Erythroblast (primary cell): ENCODE measurements around the gene SAPCD2.

Experiments used
- GATA1 ChIP-seq: IDR thresholded peaks from 2 replicates; pipeline ENCODE4 v1.6.1; 2011; ENCODE audit warnings: low read depth, mild to moderate bottlenecking, control low read depth, low read length, moderate library complexity
- POLR2A ChIP-seq: IDR thresholded peaks from 2 replicates; pipeline ENCODE4 v1.6.1; 2011; ENCODE audit warnings: mild to moderate bottlenecking, low read length

DNA sequence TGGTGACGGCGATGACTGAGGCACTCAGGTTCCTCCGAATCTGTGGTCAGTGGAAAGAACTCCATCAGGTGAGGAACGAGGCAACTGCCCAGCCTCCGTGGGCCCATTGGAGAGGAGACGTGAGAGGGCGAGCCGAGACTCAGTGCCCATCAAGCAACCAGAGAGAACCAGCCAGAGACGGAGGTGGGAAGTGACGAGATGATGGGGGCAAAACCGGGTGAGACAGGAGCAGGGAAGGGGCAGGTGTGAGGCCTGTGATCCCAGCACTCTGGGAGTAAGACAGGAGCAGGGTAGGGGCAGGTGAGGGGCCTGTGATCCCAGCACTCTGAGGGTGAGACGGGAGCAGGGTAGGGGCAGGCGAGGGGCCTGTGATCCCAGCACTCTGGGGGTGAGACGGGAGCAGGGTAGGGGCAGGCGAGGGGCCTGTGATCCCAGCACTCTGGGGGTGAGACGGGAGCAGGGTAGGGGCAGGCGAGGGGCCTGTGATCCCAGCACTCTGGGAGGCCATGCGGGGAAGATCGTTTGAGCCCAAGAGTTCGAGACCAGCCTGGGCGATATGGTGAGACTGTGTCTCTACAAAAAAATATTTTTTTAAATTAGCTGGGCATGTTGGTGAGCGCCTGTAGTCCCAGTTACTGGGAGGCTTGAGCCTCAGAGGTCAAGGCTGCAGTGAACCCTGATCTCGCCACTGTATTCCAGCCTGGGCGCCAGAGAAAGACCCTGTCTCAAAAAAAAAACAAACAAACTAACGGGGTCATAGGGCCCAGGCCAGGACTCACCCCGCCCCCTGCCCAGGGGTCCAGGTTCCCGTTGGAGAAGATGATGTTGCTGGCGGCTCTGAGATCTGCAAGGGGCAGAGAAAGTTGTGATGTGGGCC lies 40.8 kb upstream of the SAPCD2 start:
- TF ChIP-seq POLR2A = no peak
- no peak for TF ChIP-seq GATA1
